Mesenchymal stem cell (in vitro differentiated cells and primary cell): ENCODE measurements around the gene GOLGA6L7.

Experiments
- DNase-seq: peaks from one replicate; pipeline ENCODE4 v3.0.0-alpha.2; 2013
- H2AFZ ChIP-seq: one replicate; pipeline ENCODE4 v1.6.1; 2013; ENCODE audit warnings: low read depth, mild to moderate bottlenecking, control low read depth, inconsistent platforms, low read length, moderate library complexity
- H2AK5ac ChIP-seq: 2 replicates; pipeline ENCODE4 v1.6.1; 2013; ENCODE audit warnings: low read length, moderate library complexity, mild to moderate bottlenecking, inconsistent platforms; ENCODE audit not compliant: severe bottlenecking
- H2BK120ac ChIP-seq: one replicate; pipeline ENCODE4 v1.6.1; 2013; ENCODE audit warnings: low read depth, mild to moderate bottlenecking, inconsistent platforms, low read length, moderate library complexity
- H2BK12ac ChIP-seq, 2 experiments: one replicate each; pipeline ENCODE4 v1.6.1; 2013; ENCODE audit warnings: inconsistent platforms in 2 of 2, low read length in 2 of 2, mild to moderate bottlenecking in 2 of 2, moderate library complexity in 2 of 2, control low read depth in 1 of 2
- H2BK15ac ChIP-seq: one replicate; pipeline ENCODE4 v1.6.1; 2013; ENCODE audit warnings: mild to moderate bottlenecking, low read depth, inconsistent platforms; ENCODE audit not compliant: poor library complexity, severe bottlenecking
- H2BK5ac ChIP-seq: 2 replicates; pipeline ENCODE4 v1.6.1; 2013; ENCODE audit warnings: low read depth, mild to moderate bottlenecking, low read length, control low read depth, inconsistent platforms; ENCODE audit not compliant: poor library complexity, severe bottlenecking
- H3K14ac ChIP-seq, 2 experiments: one replicate each; pipeline ENCODE4 v1.6.1; 2013; ENCODE audit warnings: inconsistent platforms in 2 of 2, low read length in 2 of 2, control low read depth in 1 of 2, mild to moderate bottlenecking in 1 of 2, moderate library complexity in 1 of 2
- H3K18ac ChIP-seq, 2 experiments: one replicate each; pipeline ENCODE4 v1.6.1; 2013; ENCODE audit warnings: inconsistent platforms in 2 of 2, low read length in 2 of 2, control low read depth in 1 of 2, low read depth in 1 of 2, mild to moderate bottlenecking in 1 of 2
- H3K23ac ChIP-seq, 2 experiments: one replicate each; pipeline ENCODE4 v1.6.1; 2013; ENCODE audit warnings: inconsistent platforms in 2 of 2, low read length in 2 of 2, mild to moderate bottlenecking in 2 of 2, moderate library complexity in 2 of 2, control low read depth in 1 of 2
- H3K27ac ChIP-seq: 2 replicates; pipeline ENCODE4 v1.5.1; 2013; ENCODE audit warnings: mild to moderate bottlenecking, moderate library complexity, low read length, control low read depth, inconsistent platforms; ENCODE audit not compliant: poor library complexity, severe bottlenecking
- H3K27me3 ChIP-seq, 2 experiments: 2 replicates each; pipeline versions ENCODE4 v1.6.1 to v1.7.0; 2013; ENCODE audit warnings: low read length in 2 of 2, mild to moderate bottlenecking in 2 of 2, moderate library complexity in 2 of 2, control low read depth in 1 of 2, inconsistent platforms in 1 of 2; ENCODE audit not compliant: control insufficient read depth in 1 of 2, insufficient read depth in 1 of 2
- H3K36me3 ChIP-seq, 2 experiments: 2 replicates each; pipeline versions ENCODE4 v1.6.1 to v1.7.0; 2013; ENCODE audit warnings: low read length in 2 of 2, control low read depth in 1 of 2, inconsistent platforms in 1 of 2, low read depth in 1 of 2, mild to moderate bottlenecking in 1 of 2; ENCODE audit not compliant: insufficient read depth in 2 of 2, control insufficient read depth in 1 of 2
- H3K4ac ChIP-seq, 2 experiments: one replicate each; pipeline ENCODE4 v1.6.1; 2013; ENCODE audit warnings: inconsistent platforms in 2 of 2, low read length in 2 of 2, mild to moderate bottlenecking in 2 of 2, moderate library complexity in 2 of 2, control low read depth in 1 of 2, low read depth in 1 of 2
- H3K4me1 ChIP-seq: 2 replicates; pipeline ENCODE4 v1.6.1; 2013; ENCODE audit warnings: low read depth, low read length, control low read depth; ENCODE audit not compliant: control insufficient read depth, insufficient read depth
- H3K4me2 ChIP-seq: 2 replicates; pipeline ENCODE4 v1.6.1; 2013; ENCODE audit warnings: low read length, mild to moderate bottlenecking, inconsistent platforms; ENCODE audit not compliant: poor library complexity, severe bottlenecking
- H3K4me3 ChIP-seq, 2 experiments: 2 replicates each; pipeline versions ENCODE4 v1.5.1 to v1.7.0; 2013; ENCODE audit warnings: low read length in 2 of 2, mild to moderate bottlenecking in 2 of 2, control low read depth in 1 of 2, low read depth in 1 of 2; ENCODE audit not compliant: insufficient read depth in 1 of 2
- H3K79me1 ChIP-seq: replicated peaks from 2 replicates; pipeline ENCODE4 v1.6.1; 2013; ENCODE audit warnings: mild to moderate bottlenecking, control low read depth, low read length, inconsistent platforms; ENCODE audit not compliant: poor library complexity, severe bottlenecking
- H3K9ac ChIP-seq: 2 replicates; pipeline ENCODE4 v1.7.0; 2013; ENCODE audit warnings: mild to moderate bottlenecking, low read length, moderate library complexity
- H3K9me3 ChIP-seq: 2 replicates; pipeline ENCODE4 v1.7.0; 2013; ENCODE audit warnings: mild to moderate bottlenecking, low read length; ENCODE audit not compliant: control insufficient read depth
- H4K8ac ChIP-seq: one replicate; pipeline ENCODE4 v1.6.1; 2013; ENCODE audit warnings: inconsistent platforms, mild to moderate bottlenecking, low read length, moderate library complexity
- H4K91ac ChIP-seq: one replicate; pipeline ENCODE4 v1.6.1; 2013; ENCODE audit warnings: mild to moderate bottlenecking, low read length, inconsistent platforms
- WGBS: methylation state at CpG from one replicate; pipeline ENCODE4 v1.1.7; 2013; ENCODE audit warnings: mixed read lengths; 5-methylcytosine and 5-hydroxymethylcytosine counted together

GOLGA6L7 gene

DNA sequence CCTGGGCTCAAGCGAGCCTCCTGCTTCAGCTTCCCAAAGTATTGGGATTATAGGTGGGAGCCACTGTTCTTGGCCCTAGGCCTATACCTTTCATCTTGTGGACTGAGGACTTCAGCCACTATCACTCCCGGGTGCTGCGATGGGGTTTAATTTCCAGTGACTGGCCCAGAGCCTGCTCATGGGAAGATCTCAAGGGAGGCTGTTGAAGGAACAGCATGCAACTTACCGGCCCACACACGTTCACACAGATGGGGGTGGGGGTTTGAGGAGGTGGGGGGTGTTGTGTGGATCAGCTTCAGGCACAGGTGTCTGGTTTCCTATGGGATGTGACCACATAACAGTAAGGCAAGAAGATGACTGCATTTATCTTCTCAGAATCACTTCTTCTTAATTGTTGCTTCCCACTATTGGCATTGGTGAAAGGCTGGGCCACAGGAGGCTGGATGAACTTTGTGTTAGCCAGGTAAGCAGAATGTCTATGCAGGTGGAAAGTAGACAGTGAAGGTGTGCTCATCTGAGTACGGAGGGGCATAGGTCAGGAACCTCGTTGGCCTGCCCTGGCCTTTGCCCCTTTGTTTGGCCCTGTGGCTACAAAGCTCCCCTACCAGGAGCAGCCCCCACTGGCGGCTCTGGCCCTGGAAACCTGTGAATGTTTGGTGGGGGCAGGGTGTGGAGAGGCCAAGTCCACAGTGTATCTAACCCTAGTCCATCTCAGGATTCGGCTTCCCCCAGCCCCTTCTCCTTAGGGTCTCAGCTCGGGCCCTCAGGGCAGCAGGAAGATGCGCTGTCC is 35.9 kb upstream of the GOLGA6L7 start:
- H3K27ac ChIP-seq, result no peak overlapping the region
- no peak overlapping the region for H2BK15ac ChIP-seq
- H3K4me2 ChIP-seq, result no peak overlapping the region
- 92% methylated on average over 10 of the region's 11 CpGs for WGBS
- H3K4me3 ChIP-seq, result no peak overlapping the region
- H2AK5ac ChIP-seq, result no peak overlapping the region
- peaks cover 25% of the 10 kb centered on the region for H3K4me1 ChIP-seq
- H3K9ac ChIP-seq, result no peak overlapping the region
- peaks cover 0 to 41% of the 10 kb centered on the region in 2 experiments for H3K27me3 ChIP-seq
- no peak overlapping the region for H3K14ac ChIP-seq
- peak overlapping the region in 1 of 2 experiments; percentile 48 for H2BK12ac ChIP-seq
- no peak overlapping the region for H3K18ac ChIP-seq
- no peak overlapping the region for H3K4ac ChIP-seq
- H2AFZ ChIP-seq, result no peak overlapping the region
- H3K9me3 ChIP-seq, result no peaks in the 10 kb centered on the region
- H4K8ac ChIP-seq, result peak overlapping the region; percentile 86
- H2BK5ac ChIP-seq, result no peak overlapping the region
- peaks cover 0 to 2% of the 10 kb centered on the region in 2 experiments for H3K36me3 ChIP-seq
- no peak for DNase-seq
- peak overlapping the region; percentile 39 for H2BK120ac ChIP-seq
- no peak overlapping the region for H3K23ac ChIP-seq
- H4K91ac ChIP-seq, result no peak overlapping the region
- H3K79me1 ChIP-seq, result peaks cover 6% of the 10 kb centered on the region

DNA sequence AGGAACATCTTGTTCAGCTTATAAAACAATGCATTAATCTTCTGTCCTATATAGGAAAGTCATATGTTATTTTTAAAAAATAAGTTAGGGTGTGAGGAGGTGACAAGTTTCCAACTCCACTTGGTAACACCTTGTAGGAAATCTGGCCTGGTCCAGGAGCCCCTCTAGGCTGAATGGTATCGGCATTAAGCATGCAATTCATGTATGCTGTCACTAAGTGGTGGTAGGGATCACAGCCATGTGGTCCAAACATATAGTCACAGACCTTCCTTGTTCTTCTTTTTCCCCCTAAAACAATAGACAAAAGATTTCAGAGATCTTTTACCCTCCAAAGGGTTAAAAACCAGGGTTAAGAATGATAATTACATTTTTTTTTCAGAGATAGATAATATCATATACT is 33.2 kb upstream of the GOLGA6L7 start:
- no peak overlapping the region for H4K8ac ChIP-seq
- H2AK5ac ChIP-seq, result no peak overlapping the region
- no peak overlapping the region for H3K4ac ChIP-seq
- H4K91ac ChIP-seq, result no peak overlapping the region
- no peak overlapping the region for H2BK15ac ChIP-seq
- peak; percentile 7 for DNase-seq
- H3K4me1 ChIP-seq, result peaks cover 11% of the 10 kb centered on the region
- no peak overlapping the region for H2BK12ac ChIP-seq
- H3K14ac ChIP-seq, result no peak overlapping the region
- no peak overlapping the region for H3K18ac ChIP-seq
- no peak overlapping the region for H3K4me2 ChIP-seq
- no peak overlapping the region for H2BK5ac ChIP-seq
- H3K27me3 ChIP-seq, result peaks cover 0 to 31% of the 10 kb centered on the region in 2 experiments
- no peaks in the 10 kb centered on the region for H3K9me3 ChIP-seq
- whole genome bisulfite sequencing, result 100% methylated on average over 1 of the region's 1 CpG
- H3K27ac ChIP-seq, result no peak overlapping the region
- H2AFZ ChIP-seq, result no peak overlapping the region
- no peak overlapping the region for H3K23ac ChIP-seq
- no peak overlapping the region for H2BK120ac ChIP-seq
- no peaks in the 10 kb centered on the region for H3K79me1 ChIP-seq
- no peak overlapping the region for H3K4me3 ChIP-seq
- H3K9ac ChIP-seq, result no peak overlapping the region
- no peaks in the 10 kb centered on the region for H3K36me3 ChIP-seq

DNA sequence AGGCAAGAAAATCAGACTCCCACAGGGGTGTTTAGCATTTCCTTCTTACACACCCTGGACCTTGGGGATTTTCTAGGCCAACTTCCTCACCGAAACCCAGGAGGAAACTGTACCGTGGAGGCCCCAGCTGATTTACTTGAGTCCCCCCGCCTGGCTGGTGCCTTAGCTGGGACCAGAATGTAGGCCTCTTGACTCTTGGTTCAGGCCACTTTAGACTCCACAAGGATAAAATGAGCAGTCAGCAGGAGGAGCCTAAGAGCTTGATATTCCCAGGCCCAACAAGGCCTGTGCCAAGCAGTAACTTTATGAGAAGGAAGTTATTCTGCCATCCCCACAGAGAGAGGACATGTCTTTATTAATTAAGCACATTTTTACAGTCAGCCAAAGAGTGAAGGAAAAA is 32.7 kb upstream of the GOLGA6L7 start:
- Histone ChIP-seq H3K79me1 (no peaks in the 10 kb centered on the region), H4K91ac (no peak overlapping the region), H3K27ac (no peak overlapping the region), H3K9ac (no peak overlapping the region), H3K9me3 (no peaks in the 10 kb centered on the region), H2BK15ac (no peak overlapping the region), H3K18ac (no peak overlapping the region), H2BK5ac (no peak overlapping the region), H3K4me3 (no peak overlapping the region), H2BK120ac (no peak overlapping the region), H3K23ac (no peak overlapping the region), H3K36me3 (no peaks in the 10 kb centered on the region), H3K14ac (no peak overlapping the region), H2BK12ac (no peak overlapping the region), H3K4ac (no peak overlapping the region), H3K27me3 (peaks cover 0 to 31% of the 10 kb centered on the region in 2 experiments), H4K8ac (no peak overlapping the region), H2AK5ac (no peak overlapping the region), H3K4me2 (no peak overlapping the region), H3K4me1 (peaks cover 8% of the 10 kb centered on the region), H2AFZ (no peak overlapping the region)
- DNase-seq, result peak; percentile 56
- WGBS, result 66% methylated on average over 3 of the region's 3 CpGs

DNA sequence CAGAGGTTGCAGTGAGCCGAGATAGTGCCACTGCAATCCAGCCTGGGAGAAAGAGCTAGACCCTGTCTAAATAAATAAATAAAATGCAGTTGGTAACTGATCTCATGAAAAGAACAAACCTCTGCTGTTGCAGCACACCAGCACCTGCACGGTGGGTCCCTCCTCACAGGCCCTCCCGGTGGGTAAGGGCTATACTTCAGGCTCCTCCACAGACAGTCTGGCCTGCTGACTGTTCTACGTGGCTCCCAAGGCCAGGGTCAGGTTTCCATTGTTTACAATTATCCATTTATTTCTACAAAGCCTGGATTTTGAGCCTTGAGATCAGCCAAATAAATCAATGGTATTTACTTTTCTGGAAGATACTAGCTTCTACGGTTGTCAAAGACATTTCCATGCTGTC is 32.2 kb upstream of the GOLGA6L7 start:
- Histone ChIP-seq H4K8ac (no peak overlapping the region), H3K14ac (no peak overlapping the region), H3K27me3 (peaks cover 0 to 32% of the 10 kb centered on the region in 2 experiments), H3K27ac (no peak overlapping the region), H2BK120ac (no peak overlapping the region), H2AK5ac (no peak overlapping the region), H4K91ac (no peak overlapping the region), H2BK12ac (no peak overlapping the region), H3K9me3 (no peaks in the 10 kb centered on the region), H3K23ac (no peak overlapping the region), H3K36me3 (no peaks in the 10 kb centered on the region), H3K9ac (no peak overlapping the region), H3K4ac (no peak overlapping the region), H3K4me2 (no peak overlapping the region), H2BK15ac (no peak overlapping the region), H3K79me1 (no peaks in the 10 kb centered on the region), H2AFZ (no peak overlapping the region), H2BK5ac (no peak overlapping the region), H3K18ac (no peak overlapping the region), H3K4me3 (no peak overlapping the region), H3K4me1 (peaks cover 8% of the 10 kb centered on the region)
- 98% methylated on average over 3 of the region's 5 CpGs for WGBS
- peak; percentile 9 for DNase-seq
